ENCODE results near the gene MTIF2.
"Not testable (repeated sequence)": the region's sequence is repeated elsewhere in the genome, so short reads cannot be mapped to it uniquely, and the experiment has no call there.

Gene MTIF2

GRCh38 chr2:55268907-55269644 lies at the start of gene MTIF2:
TSS of gene MTIF2 (minus strand) at chr2:55269231. CDS start at chr2:55263858, 5,373 bp downstream.
- peak; percentile 86 for DNase-seq (ENCODE audit: low read depth)

GRCh38 chr2:55314985-55315384 lies 46.0 kb upstream of the MTIF2 start:
- DNase-seq (ENCODE audit: low read depth) = no peak

GRCh38 chr2:55311444-55311870 lies 42.4 kb upstream of the MTIF2 start:
- peak; percentile 44 for DNase-seq (ENCODE audit: low read depth)

GRCh38 chr2:55309446-55309845 lies 40.4 kb upstream of the MTIF2 start:
- DNase-seq (ENCODE audit: low read depth) = peak; percentile 19

GRCh38 chr2:55302241-55302640 lies 33.2 kb upstream of the MTIF2 start:
- no peak for DNase-seq (ENCODE audit: low read depth)

- no peak for DNase-seq (ENCODE audit: low read depth)
These were observed 32.2 kb upstream of the MTIF2 start for GRCh38 chr2:55301277-55301676.

- no peak for DNase-seq (ENCODE audit: low read depth)
These were observed 27.4 kb upstream of the MTIF2 start for GRCh38 chr2:55296393-55296792.

- no peak for DNase-seq (ENCODE audit: low read depth)
These were observed 14.1 kb upstream of the MTIF2 start for GRCh38 chr2:55283083-55283482.

GRCh38 chr2:55282110-55282917 lies 13.3 kb upstream of the MTIF2 start:
- peak; percentile 72 for DNase-seq (ENCODE audit: low read depth)

GRCh38 chr2:55280851-55281546 lies 12.0 kb upstream of the MTIF2 start:
- not testable (repeated sequence) for DNase-seq (ENCODE audit: low read depth)

- not testable (repeated sequence) for DNase-seq (ENCODE audit: low read depth)
These were observed 10.9 kb upstream of the MTIF2 start for GRCh38 chr2:55279859-55280424.

- not testable (repeated sequence) for DNase-seq (ENCODE audit: low read depth)
These were observed 10.3 kb upstream of the MTIF2 start for GRCh38 chr2:55279214-55279835.

- no peak for DNase-seq (ENCODE audit: low read depth)
These were observed 8.3 kb upstream of the MTIF2 start for GRCh38 chr2:55277310-55277709.

GRCh38 chr2:55274346-55274745 lies 5.3 kb upstream of the MTIF2 start:
- DNase-seq (ENCODE audit: low read depth) = not testable (repeated sequence)

- no peak for DNase-seq (ENCODE audit: low read depth)
These were observed 587 bp upstream of the MTIF2 start for GRCh38 chr2:55269645-55269990.

- DNase-seq (ENCODE audit: low read depth) = no peak
These were observed 634 bp downstream of the MTIF2 start for GRCh38 chr2:55268288-55268906.

- DNase-seq (ENCODE audit: low read depth) = not testable (repeated sequence)
These were observed 9.4 kb downstream of the MTIF2 start for GRCh38 chr2:55259586-55259985.

- no peak for DNase-seq (ENCODE audit: low read depth)
These were observed 16.2 kb downstream of the MTIF2 start for GRCh38 chr2:55252832-55253231.

GRCh38 chr2:55247025-55247424 lies 22.0 kb downstream of the MTIF2 start:
- no peak for DNase-seq (ENCODE audit: low read depth)

- no peak for DNase-seq (ENCODE audit: low read depth)
These were observed 23.6 kb downstream of the MTIF2 start for GRCh38 chr2:55245411-55245810.

GRCh38 chr2:55242617-55243016 lies 26.4 kb downstream of the MTIF2 start:
- no peak for DNase-seq (ENCODE audit: low read depth)

Measured in GM04504 (cell line).